Measurements from ENCODE around the gene MARVELD1.

MARVELD1 gene

GRCh38 chr10:97759946-97760345 is 46.4 kb downstream of the MARVELD1 start:
- no peak for DNase-seq

DNA sequence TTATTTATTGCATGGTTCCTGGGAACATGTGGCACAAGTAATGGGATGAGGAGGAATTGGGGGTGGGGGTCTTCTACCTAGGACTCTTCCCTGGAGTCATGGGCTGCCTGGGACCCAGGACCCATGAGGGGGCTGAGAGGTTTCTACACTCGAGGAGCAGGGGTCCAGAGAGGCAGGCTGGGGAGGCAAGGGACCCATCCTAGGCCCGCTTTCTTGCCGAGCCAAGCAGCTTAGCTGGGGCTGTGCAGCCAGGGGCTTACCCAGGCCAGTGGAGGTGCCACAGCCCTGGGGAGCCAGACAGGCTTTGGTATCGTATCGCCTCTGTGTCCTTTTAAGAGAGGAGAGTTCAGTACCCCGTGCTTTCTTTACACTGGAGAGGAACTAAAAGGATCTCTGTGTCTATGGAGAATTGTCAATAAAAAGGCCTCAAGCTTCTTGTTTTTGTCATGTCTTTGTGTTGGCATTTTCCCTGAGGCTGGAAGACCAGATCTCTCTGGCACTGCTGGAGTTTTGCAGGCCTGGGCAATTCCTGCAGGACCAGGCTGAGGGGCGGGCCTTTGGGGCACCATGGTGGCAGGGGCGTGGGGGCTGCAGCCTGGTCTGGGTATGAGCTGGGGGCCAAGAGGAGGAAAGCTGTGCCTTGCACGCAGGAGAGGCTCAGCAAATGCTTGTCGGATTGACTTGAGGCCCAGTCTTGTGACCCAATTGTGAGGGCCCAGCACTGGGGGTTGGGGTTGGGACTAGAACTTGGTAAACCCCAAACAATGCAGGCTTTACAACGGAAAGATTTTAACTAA is 47.1 kb downstream of the MARVELD1 start:
- no peak for DNase-seq

DNA sequence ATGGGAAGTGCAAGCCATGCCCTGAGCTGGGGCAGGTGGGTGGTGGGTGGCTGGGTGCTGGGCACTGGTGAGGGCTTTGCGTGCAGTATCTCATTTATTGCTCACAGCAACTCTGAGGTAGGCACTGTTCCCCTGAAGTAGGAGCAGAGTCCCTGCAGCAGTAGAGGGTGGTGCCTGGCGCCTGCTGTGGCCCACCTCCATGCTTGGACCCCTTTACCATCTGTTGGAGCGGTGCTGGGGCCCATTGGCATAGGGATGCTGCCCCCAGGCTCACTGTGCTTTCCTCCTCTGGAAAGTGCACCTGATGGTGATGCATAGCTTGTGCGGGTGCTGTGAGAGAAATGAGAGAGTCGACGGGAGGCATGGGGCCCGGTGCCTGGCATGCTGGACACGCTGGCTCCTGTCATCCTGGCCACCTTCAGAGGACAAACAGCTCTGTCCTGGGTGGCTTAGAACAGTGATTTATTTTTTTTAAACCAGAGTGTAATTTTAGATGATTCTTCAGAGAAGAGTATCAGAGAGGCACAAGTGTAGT is 47.9 kb downstream of the MARVELD1 start:
- DNase-seq: no peak

- DNase-seq: no peak
These were observed 48.5 kb downstream of the MARVELD1 start for GRCh38 chr10:97762056-97762455.

DNA sequence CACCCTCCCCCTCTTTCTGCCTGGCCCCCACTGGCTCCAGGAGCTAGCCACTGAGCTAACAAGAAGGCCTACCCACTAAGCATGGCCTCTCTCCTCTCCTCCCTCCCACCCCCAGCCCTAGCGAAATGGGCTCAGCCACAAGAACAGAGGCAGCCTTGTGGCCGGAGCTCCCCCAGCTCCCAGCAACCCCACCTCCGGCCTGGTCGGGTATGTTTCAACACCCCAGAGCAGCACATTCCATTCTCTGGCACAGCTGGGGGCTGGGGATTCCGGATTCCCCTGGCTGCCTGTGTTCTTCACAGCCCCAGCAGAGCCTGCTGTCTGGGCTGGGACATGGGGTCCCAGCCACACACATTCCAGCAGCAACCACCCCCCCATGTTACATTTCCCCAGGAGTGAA is 49.3 kb downstream of the MARVELD1 start:
- DNase-seq: no peak

DNA sequence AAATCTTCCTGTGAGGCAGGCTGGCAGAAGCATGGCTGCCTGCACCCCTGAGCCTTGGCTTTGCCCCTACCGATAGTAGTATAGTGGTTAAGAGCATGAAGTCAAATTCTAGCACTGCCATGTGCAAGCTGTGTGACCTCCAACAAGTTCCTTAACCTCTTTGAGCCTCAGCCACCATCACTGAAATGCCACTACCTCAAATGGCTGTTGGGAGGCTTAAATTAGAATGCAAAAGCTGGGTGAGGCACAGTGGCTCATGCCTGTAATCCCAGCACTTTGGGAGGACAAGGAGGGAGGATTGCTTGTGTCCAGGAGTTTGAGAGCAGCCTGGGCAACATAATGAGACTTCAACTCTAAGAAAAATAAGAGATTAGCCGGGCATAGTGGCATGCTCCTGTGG is 49.9 kb downstream of the MARVELD1 start:
- DNase-seq: no peak

DNA sequence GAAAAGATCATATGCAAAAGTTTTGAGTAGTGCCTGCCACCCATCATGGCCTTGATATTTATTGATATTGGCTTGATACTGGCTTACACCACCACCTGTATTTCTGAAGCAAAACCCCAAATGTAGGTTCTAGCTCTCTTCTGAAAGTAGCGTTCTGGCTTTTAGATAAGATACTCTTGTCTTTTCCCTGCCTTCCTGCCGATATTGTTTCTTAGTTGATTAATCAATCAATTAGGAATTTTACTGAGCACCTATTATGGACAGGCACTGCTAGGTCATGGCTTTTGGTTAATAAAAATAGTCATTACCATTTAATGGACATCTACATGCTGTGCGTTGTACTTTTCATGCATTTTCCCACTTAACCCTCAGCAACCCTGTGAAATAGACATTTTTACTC is 50.4 kb downstream of the MARVELD1 start:
- no peak for DNase-seq

DNA sequence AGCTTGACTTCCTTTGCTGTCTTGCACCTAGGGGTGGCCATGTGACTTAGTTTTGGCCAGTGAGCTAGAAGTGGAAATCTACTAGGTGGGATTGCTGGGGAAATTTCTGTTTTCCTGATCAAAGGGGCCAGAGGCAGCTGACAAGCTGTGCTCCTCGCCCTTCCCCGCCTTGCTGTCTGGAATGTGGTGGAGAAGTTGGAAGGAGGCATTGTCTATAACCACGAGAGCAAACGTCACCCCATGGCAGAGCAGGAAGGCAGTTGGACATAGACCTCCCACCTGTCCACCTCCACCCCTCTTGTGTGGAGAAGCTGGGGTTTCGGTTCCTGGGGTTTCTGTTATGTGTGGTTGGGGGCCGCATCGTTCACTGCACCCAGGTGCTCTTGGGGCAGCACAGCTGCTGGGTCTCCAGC is 51.0 kb downstream of the MARVELD1 start:
- no peak for DNase-seq

DNA sequence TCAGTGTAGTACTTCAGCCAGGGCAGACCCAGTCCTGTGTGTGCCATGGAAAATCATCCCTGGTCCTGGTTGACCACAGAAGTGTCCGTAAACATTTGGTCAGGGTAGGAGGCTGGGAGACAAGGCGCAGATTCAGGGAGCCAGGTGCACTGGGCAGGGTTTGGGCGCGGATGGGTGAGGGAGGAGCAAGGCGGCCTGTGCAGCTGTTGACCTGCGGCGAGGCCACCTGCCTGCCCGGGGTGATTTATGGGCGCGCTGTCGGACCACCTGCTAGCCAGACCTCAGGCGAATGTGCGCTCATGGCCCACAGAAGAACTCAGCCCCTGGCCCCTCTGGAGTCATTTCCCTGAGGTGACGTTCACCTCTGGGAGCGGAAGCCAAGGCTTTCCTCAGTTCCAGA is 51.7 kb downstream of the MARVELD1 start:
- DNase-seq: no peak

DNA sequence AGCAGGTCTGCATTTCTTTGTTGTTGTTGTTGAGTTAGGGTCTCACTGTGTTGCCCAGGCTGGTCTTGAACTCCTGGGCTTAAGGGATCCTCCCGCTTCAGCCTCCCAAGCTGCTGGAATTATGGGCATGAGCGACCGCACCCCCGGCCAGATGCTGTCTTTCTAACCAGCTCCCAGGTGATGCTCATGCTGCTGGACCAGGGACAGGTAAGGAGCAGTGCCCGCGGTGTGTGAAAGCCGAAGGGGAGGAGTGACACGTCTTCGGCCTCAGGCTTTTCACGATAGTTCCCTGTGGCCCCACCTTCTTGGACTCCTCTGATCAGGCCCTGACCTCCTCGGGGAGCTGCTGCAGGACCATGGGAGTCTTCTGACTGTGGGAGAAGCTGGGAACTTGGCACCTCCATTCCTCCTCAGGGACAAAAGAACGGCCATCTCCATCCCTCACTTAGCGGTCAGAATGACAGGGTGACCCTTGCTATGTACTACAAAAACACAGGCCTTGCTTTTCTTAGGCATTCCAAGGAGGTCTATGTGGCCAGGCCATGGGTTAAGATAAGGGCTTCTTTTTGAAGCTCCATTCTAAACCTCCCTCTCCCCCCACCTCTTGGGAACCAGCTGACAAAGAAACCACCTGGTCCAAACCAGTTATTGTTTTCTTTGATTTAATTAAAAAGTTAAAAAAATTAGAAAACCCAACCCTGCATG is 52.7 kb downstream of the MARVELD1 start:
- no peak for DNase-seq

GRCh38 chr10:97766996-97767924 is 53.7 kb downstream of the MARVELD1 start:
- DNase-seq: no peak
